CD1c-positive myeloid dendritic cell (primary cell): ENCODE results near the gene TNNI3K.

Experiments
- DNase-seq: peaks from one replicate; pipeline ENCODE4 v3.0.0-alpha.2; 2016; ENCODE audit errors: extremely low spot score

Gene TNNI3K

GRCh38 chr1:74314438-74314837 is 79.3 kb downstream of the TNNI3K start:
- DNase-seq = no peak

GRCh38 chr1:74316302-74316701 is 81.1 kb downstream of the TNNI3K start:
- no peak for DNase-seq

GRCh38 chr1:74317663-74318062 is 82.5 kb downstream of the TNNI3K start:
- no peak for DNase-seq

GRCh38 chr1:74323937-74324473 is 88.8 kb downstream of the TNNI3K start:
- no peak for DNase-seq

GRCh38 chr1:74324684-74325448 is 89.7 kb downstream of the TNNI3K start:
- no peak for DNase-seq

GRCh38 chr1:74328851-74329250 is 93.7 kb downstream of the TNNI3K start:
- DNase-seq = no peak

GRCh38 chr1:74333244-74333643 is 98.1 kb downstream of the TNNI3K start:
- no peak for DNase-seq

GRCh38 chr1:74334147-74334546 is 99.0 kb downstream of the TNNI3K start:
- DNase-seq = no peak

GRCh38 chr1:74340656-74341055 is 105.5 kb downstream of the TNNI3K start:
- no peak for DNase-seq

- no peak for DNase-seq
These were observed 106.6 kb downstream of the TNNI3K start for GRCh38 chr1:74341702-74342339.

- DNase-seq = no peak
These were observed 108.0 kb downstream of the TNNI3K start for GRCh38 chr1:74343216-74343615.

GRCh38 chr1:74344387-74344786 is 109.2 kb downstream of the TNNI3K start:
- DNase-seq = no peak

GRCh38 chr1:74356493-74356892 is 121.3 kb downstream of the TNNI3K start:
- no peak for DNase-seq

- DNase-seq = no peak
These were observed 122.0 kb downstream of the TNNI3K start for GRCh38 chr1:74357150-74357549.

GRCh38 chr1:74357756-74358155 is 122.6 kb downstream of the TNNI3K start:
- DNase-seq = no peak

- no peak for DNase-seq
These were observed 127.5 kb downstream of the TNNI3K start for GRCh38 chr1:74362691-74363090.

- no peak for DNase-seq
These were observed 128.0 kb downstream of the TNNI3K start for GRCh38 chr1:74363220-74363619.

- no peak for DNase-seq
These were observed 132.1 kb downstream of the TNNI3K start for GRCh38 chr1:74367175-74367813.

- DNase-seq = no peak
These were observed 133.1 kb downstream of the TNNI3K start for GRCh38 chr1:74368335-74368734.

- no peak for DNase-seq
These were observed 140.2 kb downstream of the TNNI3K start for GRCh38 chr1:74375376-74375775.

GRCh38 chr1:74380252-74380651 is 145.1 kb downstream of the TNNI3K start:
- DNase-seq = no peak

- no peak for DNase-seq
These were observed 153.7 kb downstream of the TNNI3K start for GRCh38 chr1:74388855-74389254.

GRCh38 chr1:74392186-74392585 is 157.0 kb downstream of the TNNI3K start:
- DNase-seq = no peak
